Activated naive CD4-positive, alpha-beta T cell treated with anti-CD3 and anti-CD28 coated beads for 36 hours (primary cell): ENCODE measurements around the gene ESPN. TPM values are rescaled to one million over a fixed set of nuclear protein-coding genes. Genes with fewer than 3 reads are reported as not detected.

Source experiments
- CTCF ChIA-PET: fragments of 350-600 bp; sonication (Branson Sonifier 250); formaldehyde crosslinking; loops from one replicate; lab custom pipeline; 2021; ENCODE audit warnings: antibody characterized with exemption; lab: Charles Lee
- DNase-seq: peaks from one replicate; pipeline ENCODE4 v3.0.0-alpha.2; 2020
- H3K27ac Mint-ChIP-seq: one replicate; pipeline ENCODE4 v1.8.0; 2021; ENCODE audit warnings: mild to moderate bottlenecking, mixed read lengths
- H3K27me3 Mint-ChIP-seq: one replicate; pipeline ENCODE4 v1.8.0; 2021; ENCODE audit warnings: low read depth, mixed read lengths
- H3K36me3 Mint-ChIP-seq: one replicate; pipeline ENCODE4 v1.8.0; 2021; ENCODE audit warnings: low read depth, mixed read lengths
- H3K4me1 Mint-ChIP-seq: one replicate; pipeline ENCODE4 v1.8.0; 2021; ENCODE audit warnings: low read depth, mixed read lengths
- H3K4me3 Mint-ChIP-seq: one replicate; pipeline ENCODE4 v1.8.0; 2021; ENCODE audit warnings: mild to moderate bottlenecking, moderate library complexity, mixed read lengths
- H3K9me3 Mint-ChIP-seq: one replicate; pipeline ENCODE4 v1.8.0; 2021; ENCODE audit warnings: mixed read lengths
- intact Hi-C: fragments of 100-400 bp; cut with micrococcal nuclease; formaldehyde crosslinking; loops from one replicate; pipeline ENCODE4 v1.15.1; 2023
- microRNA-seq: library from miRNA; unstranded; fragments of <30 nt; microRNA quantifications from one replicate; pipeline ENCODE4 v1.2.0, GENCODE V29; 2022; ENCODE audit warnings: borderline microRNAs expressed, borderline replicate concordance
- total RNA-seq, 2 experiments: library from RNA; stranded (reverse); gene quantifications; one replicate each; pipeline ENCODE4 v1.2.3, GENCODE V29; 2021

ESPN gene
- total RNA-seq, 2 experiments from 2014 or later: 0.50 to 0.79 TPM

DNA sequence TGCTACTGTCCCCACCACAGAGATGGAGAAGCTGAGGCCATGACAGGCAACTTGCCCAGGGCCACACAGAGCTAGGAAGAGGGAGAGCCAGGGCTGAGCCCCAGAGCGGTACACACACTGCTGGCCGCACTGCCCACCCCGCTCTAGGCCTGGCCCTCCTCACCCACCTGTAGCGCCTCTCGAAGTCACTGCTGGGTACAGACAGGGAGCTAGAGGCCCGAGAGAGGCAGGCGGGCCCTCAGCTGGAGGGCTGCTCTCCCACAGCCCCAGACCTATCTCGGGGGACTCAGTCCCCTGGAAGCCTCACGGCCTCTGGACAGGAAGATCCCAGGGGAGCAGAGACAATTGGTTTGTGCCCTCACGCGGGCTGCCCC lies 84.2 kb downstream of the ESPN start:
- H3K9me3 Mint-ChIP-seq: no peaks in the 10 kb centered on the region
- DNase-seq: no peak
- CTCF ChIA-PET: interaction anchor here (0.6 kb wide), 1 partner anchor 302 kb away, joined by 4 read pairs; no protein-coding TSS in a partner anchor
- H3K4me1 Mint-ChIP-seq: no peaks in the 10 kb centered on the region
- no peaks in the 10 kb centered on the region for H3K36me3 Mint-ChIP-seq
- H3K27me3 Mint-ChIP-seq: no peaks in the 10 kb centered on the region
- no peak overlapping the region for H3K27ac Mint-ChIP-seq
- no peak overlapping the region for H3K4me3 Mint-ChIP-seq
- intact Hi-C loops: no loop called here

GRCh38 chr1:6509220-6509918 lies 84.8 kb downstream of the ESPN start:
- Mint-ChIP-seq H3K9me3 (no peaks in the 10 kb centered on the region), H3K4me3 (no peak overlapping the region), H3K27me3 (no peaks in the 10 kb centered on the region), H3K4me1 (no peaks in the 10 kb centered on the region), H3K27ac (no peak overlapping the region), H3K36me3 (no peaks in the 10 kb centered on the region)
- DNase-seq: no peak
- intact Hi-C loops: no loop called here
- CTCF ChIA-PET: interaction anchor here (0.6 kb wide), 1 partner anchor 303 kb away, joined by 4 read pairs; no protein-coding TSS in a partner anchor

- H3K9me3 Mint-ChIP-seq: no peaks in the 10 kb centered on the region
- H3K36me3 Mint-ChIP-seq: no peaks in the 10 kb centered on the region
- H3K27me3 Mint-ChIP-seq: no peaks in the 10 kb centered on the region
- CTCF ChIA-PET: no interaction called here
- H3K27ac Mint-ChIP-seq: no peak overlapping the region
- H3K4me1 Mint-ChIP-seq: no peaks in the 10 kb centered on the region
- intact Hi-C loops: no loop called here
- no peak overlapping the region for H3K4me3 Mint-ChIP-seq
- DNase-seq: no peak
Observed at GRCh38 chr1:6509919-6510291, 85.3 kb downstream of the ESPN start.

GRCh38 chr1:6510493-6510892 lies 85.9 kb downstream of the ESPN start:
- Mint-ChIP-seq H3K4me1 (no peaks in the 10 kb centered on the region), H3K9me3 (no peaks in the 10 kb centered on the region), H3K27ac (no peak overlapping the region), H3K4me3 (no peak overlapping the region), H3K36me3 (no peaks in the 10 kb centered on the region), H3K27me3 (no peaks in the 10 kb centered on the region)
- intact Hi-C loops: no loop called here
- CTCF ChIA-PET: no interaction called here
- DNase-seq: no peak

Small RNA genes within 50 kb of the gene (microRNA-seq; reads per million reads assigned to microRNA genes)
- not detected for gene MIR4252

Other genes starting within 250 kb of the ESPN start
- gene CHD5, start 244.5 kb upstream of the ESPN start, total RNA-seq: under 1 TPM; 0.27 to 0.45 TPM
- gene RPL22, start 225.2 kb upstream of the ESPN start, total RNA-seq: 100 to 1,000 TPM; 507 to 553 TPM
- gene RNF207, start 218.7 kb upstream of the ESPN start, total RNA-seq: 1 to 10 TPM; 3.2 to 4.1 TPM
- gene ICMT, start 188.8 kb upstream of the ESPN start, total RNA-seq: 10 to 100 TPM; 31.3 to 33.2 TPM
- not detected for gene HES3, start 180.6 kb upstream of the ESPN start, total RNA-seq
- under 1 TPM; 0.07 TPM for gene GPR153, start 163.7 kb upstream of the ESPN start, total RNA-seq
- 10 to 100 TPM; 74.2 to 77.6 TPM for gene ACOT7, start 31.0 kb upstream of the ESPN start, total RNA-seq
- under 1 TPM; 0.14 to 0.74 TPM for gene HES2, start 4.9 kb upstream of the ESPN start, total RNA-seq
- gene TNFRSF25, start 41.4 kb downstream of the ESPN start, total RNA-seq: 10 to 100 TPM; 82.4 to 87.0 TPM
- gene PLEKHG5, start 66.9 kb downstream of the ESPN start, total RNA-seq: 1 to 10 TPM; 1.7 to 1.8 TPM
- gene NOL9, start 129.7 kb downstream of the ESPN start, total RNA-seq: 10 to 100 TPM; 24.6 to 29.6 TPM
- gene TAS1R1, start 130.5 kb downstream of the ESPN start, total RNA-seq: not detected
- 10 to 100 TPM; 15.0 to 18.3 TPM for gene ZBTB48, start 155.2 kb downstream of the ESPN start, total RNA-seq
- gene KLHL21, start 178.1 kb downstream of the ESPN start, total RNA-seq: 10 to 100 TPM; 21.0 to 23.3 TPM
- 10 to 100 TPM; 10.8 to 11.3 TPM for gene PHF13, start 189.0 kb downstream of the ESPN start, total RNA-seq
- gene THAP3, start 200.1 kb downstream of the ESPN start, total RNA-seq: 10 to 100 TPM; 27.3 to 30.9 TPM